ENCODE results near the gene SELENOK.
A peak's percentile ranks its signal among the peaks of the same experiment; 100 is the strongest.

SELENOK gene

DNA sequence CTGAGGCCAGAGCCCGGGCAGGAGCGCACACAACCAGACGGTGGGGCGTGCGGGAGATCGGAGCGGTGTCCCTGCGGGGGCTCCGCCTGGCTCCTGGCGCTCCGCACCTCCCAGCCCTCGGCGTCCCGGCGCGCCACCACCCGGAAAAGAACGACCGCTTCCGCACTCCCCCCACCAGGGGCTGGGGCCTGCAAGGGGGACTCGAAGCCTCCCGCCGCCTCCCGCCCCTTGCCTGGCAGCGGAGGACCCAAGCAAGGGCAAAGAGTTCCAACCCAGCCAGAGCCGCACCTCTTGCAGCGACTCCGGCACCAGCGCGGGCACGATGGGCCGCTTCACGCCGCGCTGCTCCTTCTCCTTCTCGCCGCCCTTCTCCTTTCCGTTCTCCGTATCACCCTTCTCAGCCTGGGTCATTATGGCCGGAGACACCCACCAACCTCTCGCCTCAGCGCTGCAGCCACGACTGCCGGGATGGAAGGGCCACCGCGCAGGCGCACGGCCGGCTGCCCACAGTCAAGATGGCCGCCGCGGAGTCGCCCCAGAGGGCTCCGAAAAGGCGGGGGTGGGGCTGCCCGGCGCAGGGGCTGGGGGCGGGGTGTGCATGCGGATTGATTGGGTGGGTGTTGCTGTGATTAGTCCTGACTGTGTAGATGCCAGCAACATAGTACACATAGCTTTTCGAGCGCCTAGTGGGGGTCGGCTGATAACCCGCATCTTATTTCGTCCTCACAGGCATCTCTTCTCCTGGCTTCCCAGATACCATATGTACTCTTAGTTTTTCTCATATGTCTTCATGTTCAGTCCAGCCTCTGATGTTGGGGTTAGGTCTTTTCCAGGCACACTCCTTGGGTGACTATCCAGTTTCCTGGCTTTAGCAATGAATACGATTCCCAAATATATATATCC is 9.7 kb downstream of the SELENOK start, which contains the start of gene ACTR8:
Gene ACTR8, minus strand, starts transcription at position 462 of the 903 bp plus-strand sequence. Its CDS starts 51 bp downstream, at position 411.
- DNase-seq: peak; percentile 95

DNA sequence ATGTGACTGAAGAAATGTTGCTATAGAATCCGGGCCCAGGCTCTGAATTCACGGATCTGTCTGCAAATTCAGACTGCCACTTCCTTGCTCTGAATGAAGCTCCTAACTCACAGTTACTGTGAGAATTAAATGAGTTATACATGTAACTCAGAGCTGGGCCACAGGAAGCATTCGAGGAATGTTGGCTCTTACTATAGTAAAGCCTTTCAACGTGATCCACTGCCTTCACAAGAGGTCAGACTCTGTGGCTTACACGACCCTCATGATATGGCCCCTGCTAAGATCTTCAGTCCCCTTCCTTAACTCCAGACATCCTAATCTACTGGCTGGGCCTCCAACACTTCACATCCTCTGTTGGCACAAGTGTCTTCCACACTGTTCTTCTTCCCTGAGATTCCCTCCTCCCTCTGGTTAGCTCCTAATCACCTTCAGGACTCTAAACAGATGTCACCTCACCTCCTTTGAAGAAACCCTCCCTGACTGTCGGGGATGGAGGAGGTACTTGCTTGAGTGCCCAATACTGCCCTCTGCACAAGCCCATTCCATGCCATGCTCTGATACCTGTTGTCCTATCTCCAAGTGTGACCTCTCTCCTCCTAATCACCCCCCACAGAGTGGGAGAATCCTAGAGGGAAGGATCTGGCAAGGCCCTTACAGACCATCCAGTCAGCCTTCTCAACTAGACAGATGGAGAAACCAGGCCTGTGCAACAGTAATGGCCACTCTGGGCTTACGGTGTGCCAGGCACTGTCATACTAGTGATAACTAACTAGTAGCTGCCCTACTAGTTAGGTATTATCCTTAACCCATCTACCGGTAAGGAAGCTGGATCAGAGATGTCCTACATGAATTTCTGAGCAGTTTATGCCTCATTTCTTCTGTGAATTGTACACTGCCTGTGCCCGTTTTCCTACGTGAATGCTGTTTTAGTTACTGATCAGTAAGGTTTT is 11.0 kb downstream of the SELENOK start:
- DNase-seq: no peak

DNA sequence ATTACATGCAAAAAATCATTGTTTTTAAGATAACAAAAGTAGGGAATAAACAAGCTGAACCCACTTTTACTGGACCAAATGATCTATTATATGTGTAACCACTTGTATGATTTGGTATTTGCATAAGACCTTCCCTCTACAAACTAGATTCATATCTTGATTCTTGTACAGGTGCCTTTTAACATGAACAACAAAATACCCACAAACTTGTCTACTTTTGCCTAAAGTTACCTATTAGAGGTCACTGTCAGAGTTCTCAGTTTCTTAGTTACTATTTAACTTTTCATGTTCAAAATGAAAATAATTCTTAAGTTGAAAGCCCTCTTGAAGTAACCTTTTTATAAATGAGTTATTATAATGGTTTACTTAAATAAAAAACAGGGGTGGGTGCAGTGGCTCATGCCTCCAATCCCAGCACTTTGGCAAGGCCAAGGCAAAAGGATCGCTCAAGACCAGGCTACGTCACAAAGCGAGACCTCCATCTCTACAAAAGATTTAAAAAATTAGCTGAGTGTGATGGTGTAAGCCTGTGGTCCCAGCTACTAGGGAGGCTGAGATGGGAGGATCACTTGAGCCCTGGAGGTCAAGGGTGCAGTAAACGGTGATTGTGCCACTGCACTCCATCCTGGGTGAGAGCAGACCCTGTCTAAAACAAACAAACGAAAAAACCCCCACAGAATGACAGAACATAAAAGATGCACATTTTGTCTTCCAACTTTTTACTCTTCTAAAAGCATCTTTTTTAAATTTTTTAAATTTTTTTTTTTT is 25.7 kb downstream of the SELENOK start:
- DNase-seq: no peak

DNA sequence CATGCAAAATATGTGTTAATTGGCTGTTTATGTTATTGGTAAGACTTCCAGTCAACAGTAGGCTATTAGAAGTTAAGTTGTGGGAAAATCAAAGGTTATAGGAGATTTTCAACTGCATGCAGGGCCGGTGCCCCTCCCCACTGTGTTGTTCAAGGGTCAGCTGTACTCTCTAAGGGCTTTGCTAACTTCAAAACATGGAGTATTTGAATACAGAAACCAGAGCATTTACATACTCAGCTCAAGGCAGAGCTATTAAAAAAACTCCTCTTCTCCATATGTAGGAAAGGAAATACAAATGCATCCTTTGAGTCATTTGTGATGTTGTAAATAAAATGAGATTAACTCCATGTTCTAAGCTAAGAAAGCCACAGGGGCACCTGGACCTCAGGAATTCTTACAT is 28.5 kb downstream of the SELENOK start:
- DNase-seq: no peak

DNA sequence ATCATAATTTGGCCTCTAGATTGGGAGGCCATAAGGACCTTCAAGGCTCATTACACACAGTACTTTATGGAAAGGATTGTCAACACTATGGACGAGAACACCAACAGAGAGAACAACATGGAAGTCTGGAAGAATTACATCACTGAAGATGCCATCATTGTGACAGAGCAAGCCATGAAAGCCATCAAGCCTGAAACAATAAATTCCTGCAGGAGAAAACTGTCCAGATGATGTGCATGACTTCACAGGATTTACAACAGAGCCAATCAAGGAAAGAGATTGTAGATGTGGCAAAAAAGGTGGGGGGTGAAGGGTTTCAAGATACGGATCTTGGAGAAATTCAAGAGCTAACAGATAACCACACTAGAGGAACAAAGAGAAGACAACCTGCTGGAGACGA is 29.4 kb downstream of the SELENOK start:
- no peak for DNase-seq

DNA sequence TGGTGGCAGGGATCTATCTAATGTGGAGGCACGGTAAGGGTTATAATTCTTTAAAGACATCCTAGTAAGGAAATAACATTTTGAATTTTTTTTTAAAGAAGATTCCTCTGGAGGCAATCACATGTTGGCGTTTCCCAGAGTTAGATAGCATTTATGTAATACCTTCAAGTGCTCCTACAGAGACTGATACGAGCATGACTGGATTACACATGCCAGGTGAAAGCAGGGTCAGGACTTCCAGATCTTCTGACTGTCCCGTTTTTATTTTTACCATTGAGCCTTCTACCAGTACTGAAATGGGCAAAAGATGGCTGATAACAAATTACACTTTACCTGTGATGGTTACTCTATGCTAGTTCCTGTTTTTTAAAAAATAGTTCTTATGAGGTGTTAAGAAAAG is 31.5 kb downstream of the SELENOK start:
- no peak for DNase-seq

DNA sequence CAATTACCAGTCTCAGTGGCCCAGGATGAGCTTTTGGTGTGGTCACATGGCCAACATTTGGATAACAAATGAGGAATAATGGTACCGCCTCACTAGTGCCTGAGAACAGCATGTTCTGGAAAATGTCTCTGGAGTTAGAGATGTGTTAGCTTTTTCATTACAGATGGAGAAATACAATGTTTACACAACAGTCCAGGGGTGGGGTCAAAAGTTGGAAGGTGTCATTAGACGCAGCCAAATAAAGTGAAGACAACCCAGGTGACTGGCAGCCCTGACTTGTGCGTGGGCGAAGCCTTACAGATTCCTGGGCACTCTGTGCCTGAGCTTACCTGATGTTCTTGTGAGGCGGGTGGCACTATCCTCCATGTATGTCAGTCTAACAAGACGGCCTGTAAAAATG is 32.5 kb downstream of the SELENOK start:
- DNase-seq: no peak

DNA sequence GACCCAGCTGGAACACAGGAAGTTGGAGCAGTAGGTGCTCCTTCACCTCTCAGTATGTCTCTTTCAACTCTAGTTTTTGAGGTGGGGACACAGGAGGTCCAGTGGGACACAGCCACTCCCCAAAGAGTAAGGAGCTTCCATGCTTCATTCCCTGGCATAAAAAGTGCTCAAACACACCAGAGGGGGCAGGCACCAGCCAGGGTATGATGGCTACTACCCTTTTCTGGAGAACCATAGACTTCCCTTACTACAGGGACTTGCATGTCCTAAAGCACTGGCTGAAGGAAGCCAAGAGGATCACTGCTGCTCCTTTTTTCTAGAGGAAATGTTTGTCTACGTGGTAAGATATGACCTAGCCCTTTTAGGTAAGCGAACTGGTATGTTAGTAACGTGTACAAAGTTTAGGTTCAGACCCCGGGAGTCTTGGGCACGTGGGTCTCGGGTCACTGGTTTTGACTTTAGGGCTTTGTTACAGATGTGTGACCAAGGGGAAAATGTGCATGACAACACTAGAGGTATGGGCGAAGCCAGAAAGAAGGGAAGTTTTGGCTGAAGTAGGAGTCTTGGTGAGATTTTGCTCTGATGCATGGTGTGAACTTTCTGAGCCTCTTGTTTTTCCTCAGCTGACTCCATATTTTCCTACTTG is 33.4 kb downstream of the SELENOK start:
- DNase-seq: no peak

DNA sequence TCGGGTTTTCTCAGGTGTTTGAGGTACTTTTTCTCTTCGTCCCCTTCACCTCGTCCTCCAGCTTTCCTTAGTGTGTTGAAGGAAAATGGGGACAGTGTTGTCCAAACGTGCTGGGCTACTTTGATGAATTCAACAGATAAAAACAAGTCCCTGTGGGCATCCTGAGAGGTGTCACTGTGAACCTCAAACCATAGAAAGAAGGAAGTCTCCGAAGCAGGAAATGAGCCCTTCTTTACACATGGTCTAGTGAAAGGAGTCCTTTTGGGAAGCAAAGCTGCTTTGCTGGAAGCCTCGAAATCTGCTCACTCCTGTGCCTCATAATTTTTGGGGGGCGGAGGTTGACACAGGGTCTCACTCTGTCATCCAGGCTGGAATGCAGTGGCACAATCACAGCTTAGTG is 34.7 kb downstream of the SELENOK start:
- no peak for DNase-seq

DNA sequence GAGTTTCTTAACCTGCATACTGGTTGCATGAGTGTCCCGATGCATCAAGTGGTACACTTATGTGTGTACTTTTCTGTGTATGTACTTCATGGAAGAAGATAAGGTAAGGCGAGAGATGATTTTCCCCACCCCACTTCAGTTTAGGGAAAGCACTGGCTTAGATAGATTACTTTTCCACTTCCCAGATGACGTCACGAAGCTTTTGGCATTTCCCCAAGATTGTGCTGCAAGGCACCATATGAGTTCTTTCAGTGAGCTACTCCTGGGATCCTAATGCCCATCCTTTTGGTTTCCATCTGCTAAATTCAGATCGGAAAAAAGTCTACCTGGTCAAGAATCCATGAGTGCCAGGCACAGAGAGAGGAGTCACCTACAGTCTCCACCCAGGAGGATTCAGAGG is 40.8 kb downstream of the SELENOK start:
- no peak for DNase-seq

DNA sequence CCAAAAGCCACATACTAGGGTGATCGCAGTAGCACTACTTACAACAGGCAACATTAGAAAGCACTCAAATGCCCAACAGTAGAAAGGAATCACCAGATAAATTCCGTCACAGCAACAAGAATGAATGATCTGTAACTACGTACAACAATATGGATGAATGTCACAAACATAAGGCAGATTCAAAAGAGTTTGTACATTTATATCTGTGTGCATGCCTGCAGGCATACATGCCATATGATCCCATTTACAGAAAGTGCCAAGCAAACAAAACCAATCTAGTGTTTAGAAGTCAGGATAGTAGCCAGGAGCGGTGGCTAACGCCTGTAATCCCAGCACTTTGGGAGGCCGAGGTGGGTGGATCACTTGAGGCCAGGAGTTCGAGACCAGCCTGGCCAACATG is 41.7 kb downstream of the SELENOK start:
- no peak for DNase-seq

DNA sequence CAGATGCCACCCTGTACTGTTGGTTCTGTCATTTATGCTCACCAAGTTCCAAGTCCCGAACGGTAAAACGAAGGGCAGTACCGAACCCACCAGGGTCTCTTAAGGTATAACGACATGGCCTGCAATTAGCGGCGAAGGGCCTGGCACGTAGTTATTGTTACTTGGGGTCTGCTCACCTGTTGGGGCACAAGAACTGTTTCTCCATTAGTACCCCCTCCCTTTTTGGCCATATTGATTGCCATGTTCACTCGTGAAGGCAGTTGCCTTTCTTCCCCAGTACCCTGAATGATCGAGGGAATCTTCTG is 44.9 kb downstream of the SELENOK start:
- no peak for DNase-seq

DNA sequence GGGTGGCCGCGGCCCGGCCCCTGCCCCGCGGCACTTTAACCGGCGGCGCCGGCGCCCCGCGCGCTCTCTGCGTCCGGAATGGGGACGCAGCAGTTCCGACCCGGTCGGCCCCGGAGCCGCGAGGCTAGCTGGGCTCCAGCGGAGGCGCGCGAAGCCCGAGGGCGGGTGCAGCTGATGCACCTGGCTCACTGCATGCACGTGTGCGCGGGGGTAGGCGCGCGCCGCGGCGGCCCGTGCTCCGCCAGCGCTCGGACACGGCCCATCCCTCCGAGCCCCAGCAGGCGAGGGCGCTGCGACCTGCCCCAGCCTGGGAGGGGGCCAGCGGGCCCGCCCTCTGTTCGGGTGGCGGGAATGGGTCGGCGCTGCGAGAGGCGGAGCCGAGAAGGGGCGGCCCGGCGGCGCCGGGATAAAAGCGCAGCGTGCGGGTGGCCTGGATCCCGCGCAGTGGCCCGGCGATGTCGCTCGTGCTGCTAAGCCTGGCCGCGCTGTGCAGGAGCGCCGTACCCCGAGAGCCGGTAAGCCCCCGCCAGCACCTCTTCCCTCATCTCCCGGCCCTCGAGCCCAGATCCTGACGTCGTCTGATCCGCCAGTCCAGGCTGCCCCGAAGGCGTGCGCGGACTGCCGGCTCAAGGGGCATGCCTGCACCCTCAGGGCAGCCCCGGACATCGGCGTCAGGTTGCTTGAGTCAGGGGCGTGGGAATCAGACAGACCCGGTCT is 45.4 kb downstream of the SELENOK start, which contains the start of the genes CHDH and IL17RB:
Gene CHDH, minus strand, starts transcription at position 286 of the 717 bp plus-strand sequence. CDS start 22,411 bp downstream, outside the sequence.
Gene IL17RB, plus strand, starts transcription at position 435 of the 717 bp plus-strand sequence. Its CDS starts 21 bp downstream, at position 456.
- no peak for DNase-seq

DNA sequence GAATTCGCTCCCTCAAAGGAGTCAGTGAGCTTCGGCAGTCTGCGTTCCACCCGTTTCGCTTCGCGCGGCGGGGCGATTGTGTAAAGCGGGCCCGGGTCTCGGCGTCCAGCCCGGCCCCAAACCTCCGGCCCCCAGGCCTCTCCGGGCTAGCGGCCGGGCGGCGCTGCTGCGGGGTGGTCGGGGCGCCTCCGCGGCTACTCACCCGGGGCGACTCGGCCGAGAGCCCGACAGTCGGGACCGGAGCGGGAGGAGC is 45.9 kb downstream of the SELENOK start:
- no peak for DNase-seq

DNA sequence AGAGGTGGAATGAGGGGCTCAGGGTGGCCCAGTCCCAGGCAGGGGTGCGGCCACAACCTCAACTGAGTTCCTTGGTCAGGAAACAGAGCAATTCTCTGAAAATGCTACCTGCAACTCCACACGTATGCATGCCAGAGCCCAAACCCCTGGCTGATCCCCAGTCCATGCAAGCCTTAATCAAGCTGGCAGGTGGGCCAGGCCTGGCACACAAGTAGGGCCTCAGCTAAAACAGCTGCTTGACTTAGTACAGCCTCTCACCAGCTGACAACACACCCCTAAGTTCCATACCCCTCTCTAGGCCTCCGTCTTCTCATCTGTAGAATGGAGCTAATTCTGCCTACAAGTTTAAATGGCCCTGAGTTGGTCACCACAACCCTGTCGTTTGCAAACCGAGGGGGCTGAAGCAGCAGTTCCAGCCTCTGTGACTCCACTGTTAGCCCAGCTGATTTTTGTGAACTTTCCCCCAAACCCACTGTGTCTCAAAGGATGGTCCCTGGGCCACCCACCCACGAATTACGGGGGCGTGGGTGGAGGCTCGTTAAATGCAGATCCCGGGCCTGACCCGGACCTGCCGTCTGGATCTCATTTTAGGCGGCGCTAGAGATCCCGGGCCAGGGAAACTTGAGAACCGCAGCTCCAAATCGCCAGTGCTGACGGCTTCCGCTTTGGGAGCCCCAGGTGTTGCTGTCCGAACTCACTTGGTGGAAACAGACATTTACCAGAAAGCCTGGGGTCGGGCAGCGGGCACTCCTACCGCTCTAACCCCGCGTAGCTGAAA is 46.4 kb downstream of the SELENOK start:
- DNase-seq: no peak

DNA sequence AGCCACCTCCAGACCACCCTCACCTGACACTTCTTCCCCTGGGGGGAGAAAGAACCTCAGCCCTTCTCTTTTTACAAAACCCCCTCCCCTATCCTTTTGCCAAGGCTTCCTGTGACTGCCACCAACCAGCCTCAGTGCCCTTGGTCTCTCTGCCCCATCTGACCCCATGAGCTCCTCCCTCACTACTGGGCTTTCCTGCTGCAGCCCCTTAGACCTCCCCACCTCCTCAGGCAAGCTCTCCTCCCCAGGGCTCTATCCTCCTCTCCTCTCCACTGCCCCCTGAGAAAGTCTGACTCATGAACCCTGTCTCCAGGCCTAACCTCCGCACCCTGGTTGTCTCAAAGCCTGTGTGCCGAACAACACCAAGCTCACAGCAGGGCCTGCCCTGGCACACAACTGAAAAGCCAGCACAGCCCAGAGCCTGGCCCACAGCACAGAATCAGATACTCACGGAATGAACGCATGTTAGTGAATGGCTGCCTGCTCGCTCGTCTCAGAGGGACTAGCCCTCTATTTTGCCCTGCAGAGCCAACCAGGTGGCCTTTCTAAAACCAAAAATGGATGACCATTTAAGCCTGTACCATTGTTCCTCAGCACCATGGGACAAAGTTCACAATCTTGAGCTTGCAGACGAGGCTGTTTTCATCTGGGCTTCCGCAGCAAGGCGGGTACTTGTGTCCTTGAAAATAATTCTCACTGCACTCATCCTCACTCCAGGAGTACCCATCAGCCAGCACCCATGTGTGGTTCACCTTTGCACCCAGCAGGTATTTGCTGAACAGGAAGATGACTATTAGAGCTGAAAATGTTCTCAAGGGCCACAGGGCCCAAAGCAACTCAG is 47.2 kb downstream of the SELENOK start:
- DNase-seq: no peak

DNA sequence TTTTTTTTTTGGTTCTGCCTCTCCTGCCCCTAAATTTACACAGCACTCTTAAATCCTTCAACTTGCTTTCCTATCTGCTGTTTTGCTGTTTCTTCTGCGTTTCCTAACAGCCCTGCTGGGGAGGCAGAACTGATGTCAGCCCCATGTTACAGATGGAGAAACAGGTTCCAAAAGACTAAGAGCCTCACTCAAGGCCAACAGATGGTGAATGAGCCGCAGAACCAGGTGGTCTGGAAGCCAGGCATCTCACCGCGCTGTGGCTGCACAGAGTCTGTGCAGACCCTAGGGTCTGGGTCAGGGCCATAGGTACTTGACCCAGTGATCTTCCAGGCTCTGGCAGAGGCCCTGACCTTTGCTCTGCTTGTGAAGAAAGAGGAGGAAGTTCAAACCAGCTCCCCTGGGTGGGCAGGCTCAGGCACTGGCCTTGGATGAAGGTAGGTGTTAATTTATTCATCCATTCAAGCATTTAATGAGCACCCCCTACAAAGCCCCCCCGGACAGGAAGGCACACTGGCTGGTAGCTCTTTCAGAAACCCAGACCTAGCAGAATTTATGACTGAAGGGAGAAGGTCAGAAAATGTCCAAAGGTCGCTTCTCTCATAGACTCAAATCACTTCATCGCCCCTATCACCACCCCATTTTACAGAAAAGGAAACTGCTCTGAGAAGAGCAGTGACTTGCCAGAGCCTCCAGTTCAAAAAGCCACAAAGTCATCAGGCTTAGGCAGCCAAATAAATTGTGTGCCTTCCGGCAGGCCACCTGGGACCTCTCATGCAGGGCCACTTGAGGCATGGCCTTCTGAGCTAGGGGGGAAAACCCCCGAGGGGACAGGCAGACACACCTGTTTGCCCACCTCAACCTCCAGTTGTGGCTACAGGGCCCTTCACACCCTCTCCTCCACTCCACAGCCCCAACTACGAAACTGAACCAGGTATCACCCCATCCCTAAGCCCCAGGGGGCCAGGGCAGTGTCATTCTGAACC is 48.2 kb downstream of the SELENOK start:
- DNase-seq: no peak

DNA sequence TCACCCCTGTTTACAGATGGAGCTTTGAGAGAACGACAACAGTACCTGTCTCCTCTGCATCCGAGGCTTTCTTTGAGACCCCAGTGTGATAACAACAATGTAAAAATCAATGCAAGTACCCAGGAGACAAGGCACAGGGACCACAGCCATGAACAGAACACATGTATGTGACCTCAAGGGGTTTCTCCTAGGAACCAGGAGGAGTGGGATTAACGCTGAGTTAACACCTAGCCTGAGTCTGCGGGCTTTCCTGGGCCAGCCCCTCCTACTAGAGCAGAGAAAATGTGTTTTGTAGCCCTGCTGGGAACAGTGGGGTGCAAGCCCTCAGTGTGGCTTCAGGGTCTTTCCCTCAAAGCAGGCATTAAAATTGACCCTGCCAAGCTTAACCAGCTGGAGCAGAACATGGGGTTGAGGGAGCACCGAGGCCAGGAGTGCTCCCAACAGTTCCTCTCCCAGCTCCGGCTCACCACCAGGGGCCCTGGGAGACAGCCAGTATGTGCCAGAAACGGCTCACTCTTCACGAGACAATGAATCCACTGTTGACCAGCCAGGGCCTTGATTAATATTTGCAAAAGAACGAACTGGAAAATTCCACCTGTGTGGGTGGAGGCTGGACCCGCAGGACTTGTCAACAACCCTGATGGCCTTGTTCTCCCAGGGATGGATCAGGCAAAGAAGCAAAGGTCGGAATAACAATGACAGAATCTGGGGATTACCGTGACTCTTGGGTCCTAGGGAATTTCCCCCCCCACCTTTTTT is 49.0 kb downstream of the SELENOK start:
- DNase-seq: no peak
